K562 (cell line): ENCODE data around the gene CLN5. TPM values are rescaled to one million over a fixed set of nuclear protein-coding genes. Genes with fewer than 3 reads are reported as not detected.

Experiments
- ATAC-seq: fragments of 200-7000 bp; cut with Tn5 transposase; 3 replicates; pipeline ENCODE4 v1.9.1; 2020; ENCODE audit warnings: moderate library complexity
- BruUV-seq: library from RNA; stranded (reverse); fragments of 400-500 nt; replicated peaks from 2 replicates; lab custom pipeline; 2021; lab: Mats Ljungman, UMichigan
- CTCF ChIA-PET: fragments of 300-600 bp; formaldehyde crosslinking; extraction: SDS; loops from one replicate; lab custom pipeline; 2021; ENCODE audit warnings: low intra/inter-chr PET ratio; lab: Yijun Ruan, JAX
- POLR2A ChIA-PET: fragments of 300-600, 350-650 bp; sonication (Branson Sonifier 250); formaldehyde crosslinking; extraction: SDS; loops from one replicate; lab custom pipeline; 2021; ENCODE audit warnings: antibody characterized with exemption, inconsistent platforms; lab: Yijun Ruan, JAX
- DNase-seq, 4 experiments: peaks; one replicate each; pipeline versions ENCODE4 v3.0.0 to v3.0.0-alpha.2; 2011 to 2018; ENCODE audit warnings: low spot score in 3 of 4, mixed read lengths in 3 of 4; ENCODE audit errors: extremely low read depth in 1 of 4
- FAIRE-seq: peaks from 2 replicates; lab custom pipeline; 2011; peaks lifted over from hg19 to GRCh38; lab: Jason Lieb, UNC
- H2AFZ ChIP-seq: 2 replicates; pipeline ENCODE4 v1.6.0; 2011; ENCODE audit warnings: low read depth, low read length, control low read depth, inconsistent platforms
- H3K27ac ChIP-seq: fragments of 200-600 bp; 3 replicates; pipeline ENCODE4 v1.8.0; 2011; ENCODE audit warnings: low read depth, mild to moderate bottlenecking, control low read depth, inconsistent platforms, low read length, moderate library complexity, mixed read lengths; ENCODE audit errors: extremely low read depth
- H3K27me3 ChIP-seq, 2 experiments: fragments of 300-600 bp in 1 of 2; 2 replicates in 1 of 2; 3 replicates in 1 of 2; pipeline versions ENCODE4 v1.6.0 to v1.8.0; 2011; ENCODE audit warnings: inconsistent platforms in 2 of 2, low read length in 2 of 2, mild to moderate bottlenecking in 1 of 2, mixed read lengths in 1 of 2, moderate library complexity in 1 of 2; ENCODE audit not compliant: control insufficient read depth in 2 of 2, insufficient read depth in 2 of 2
- H3K36me3 ChIP-seq: fragments of 300-600 bp; 3 replicates; pipeline ENCODE4 v1.8.0; 2011; ENCODE audit warnings: mild to moderate bottlenecking, low read length, inconsistent platforms; ENCODE audit not compliant: control insufficient read depth, insufficient read depth
- H3K4me1 ChIP-seq, 2 experiments: fragments of 200-600 bp in 1 of 2; replicated peaks in 1 of 2; 2 replicates in 1 of 2; 3 replicates in 1 of 2; pipeline versions ENCODE4 v1.5.1 to v1.8.0; 2011; ENCODE audit warnings: inconsistent platforms in 2 of 2, low read length in 2 of 2, mild to moderate bottlenecking in 1 of 2, mixed read lengths in 1 of 2, moderate library complexity in 1 of 2; ENCODE audit not compliant: control insufficient read depth in 2 of 2, insufficient read depth in 2 of 2
- H3K4me2 ChIP-seq: 2 replicates; pipeline ENCODE4 v1.6.1; 2011; ENCODE audit warnings: low read length, control low read depth, inconsistent platforms, mixed read lengths; ENCODE audit not compliant: insufficient read depth
- H3K4me3 ChIP-seq: fragments of 200-600 bp; sonication (generic), shearing (Covaris generic); 2 replicates; pipeline ENCODE4 v1.5.1; 2016; ENCODE audit warnings: control low read depth, inconsistent platforms
- H3K79me2 ChIP-seq: fragments of 200-600 bp; 3 replicates; pipeline ENCODE4 v1.8.0; 2011; ENCODE audit warnings: low read length, inconsistent platforms; ENCODE audit not compliant: control insufficient read depth, insufficient read depth
- H3K9ac ChIP-seq, 2 experiments: 2 replicates each; pipeline versions ENCODE4 v1.6.0 to v1.6.1; 2011; ENCODE audit warnings: low read depth in 2 of 2, low read length in 2 of 2, control low read depth in 1 of 2, inconsistent platforms in 1 of 2, mild to moderate bottlenecking in 1 of 2, mixed read lengths in 1 of 2; ENCODE audit not compliant: insufficient read depth in 1 of 2
- H3K9me1 ChIP-seq: one replicate; pipeline ENCODE4 v1.6.0; 2011; ENCODE audit warnings: inconsistent platforms, mild to moderate bottlenecking, low read length, moderate library complexity; ENCODE audit not compliant: control insufficient read depth, insufficient read depth
- H3K9me3 ChIP-seq: replicated peaks from 2 replicates; pipeline ENCODE4 v1.5.1; 2011; ENCODE audit warnings: low read depth, low read length, inconsistent platforms; ENCODE audit not compliant: control insufficient read depth, insufficient read depth
- H4K20me1 ChIP-seq: replicated peaks from 2 replicates; pipeline ENCODE4 v1.6.1; 2011; ENCODE audit warnings: low read length, inconsistent platforms, mixed read lengths; ENCODE audit not compliant: control insufficient read depth, insufficient read depth
- CAMTA2 ChIP-seq: fragments of 250-450 bp; sonication (Bioruptor Pico); conservative IDR thresholded peaks from 2 replicates; pipeline ENCODE4 v1.5.1; 2022
- CCAR2 ChIP-seq: fragments of 200-400 bp; formaldehyde crosslinking; IDR thresholded peaks from 2 replicates; pipeline ENCODE4 v1.6.1; 2017; ENCODE audit warnings: mild to moderate bottlenecking, low read depth, low read length
- DMBX1 ChIP-seq: fragments of 250-450 bp; sonication (Bioruptor Pico); IDR thresholded peaks from 2 replicates; pipeline ENCODE4 v1.8.0; 2022; ENCODE audit warnings: inconsistent platforms, mild to moderate bottlenecking, moderate library complexity, borderline replicate concordance
- FOXA3 ChIP-seq, 2 experiments: fragments of 450-650 bp in 1 of 2; sonication (generic) in 1 of 2; formaldehyde crosslinking; IDR thresholded peaks in 1 of 2; conservative IDR thresholded peaks in 1 of 2; 2 replicates each; pipeline versions ENCODE4 v1.4.0 to v1.8.0; 2020 to 2022; ENCODE audit warnings: mild to moderate bottlenecking in 2 of 2, missing genetic modification reagents in 1 of 2
- GTF2E2 ChIP-seq: fragments of 200-800 bp; sonication (Bioruptor generic); IDR thresholded peaks from 2 replicates; pipeline ENCODE4 v1.6.1; 2016; ENCODE audit warnings: missing genetic modification characterization, missing compliant biosample characterization
- KAT2B ChIP-seq: IDR thresholded peaks from one replicate; pipeline ENCODE4 v1.6.1; 2012; ENCODE audit warnings: low read depth, mild to moderate bottlenecking, control low read depth, inconsistent platforms, low read length, moderate library complexity
- KDM4B ChIP-seq, 2 experiments: fragments of 450-650 bp in 1 of 2; sonication (generic) in 1 of 2; IDR thresholded peaks; 2 replicates each; pipeline ENCODE4 v1.6.1; 2016 to 2017; ENCODE audit warnings: borderline replicate concordance in 2 of 2, antibody characterized with exemption in 1 of 2, low read depth in 1 of 2, mild to moderate bottlenecking in 1 of 2
- MECOM ChIP-seq: fragments of 250-450 bp; sonication (Bioruptor Pico); IDR thresholded peaks from 2 replicates; pipeline ENCODE4 v1.8.0; 2022; ENCODE audit warnings: inconsistent platforms
- MTF1 ChIP-seq: fragments of 250-450 bp; sonication (Bioruptor Pico); IDR thresholded peaks from 2 replicates; pipeline ENCODE4 v1.9.0; 2021; ENCODE audit warnings: moderate library complexity, mild to moderate bottlenecking, inconsistent platforms, borderline replicate concordance
- POLR2AphosphoS2 ChIP-seq: IDR thresholded peaks from 2 replicates; pipeline ENCODE4 v1.6.1; 2012; ENCODE audit warnings: low read length, improper control_type of control experiment
- ZC3H8 ChIP-seq: fragments of 450-650 bp; IDR thresholded peaks from 2 replicates; pipeline ENCODE4 v1.6.1; 2017
- ZNF551 ChIP-seq: fragments of 250-450 bp; sonication (Bioruptor Pico); IDR thresholded peaks from 2 replicates; pipeline ENCODE4 v1.5.0; 2021; ENCODE audit warnings: mild to moderate bottlenecking, moderate library complexity
- ZNF561 ChIP-seq: fragments of 450-650 bp; formaldehyde crosslinking; conservative IDR thresholded peaks from 2 replicates; pipeline ENCODE4 v1.4.0; 2020; ENCODE audit warnings: mild to moderate bottlenecking, moderate library complexity
- WGBS: fragments of 100-300 bp; shearing (Covaris generic); methylation state at CpG from one replicate; pipeline ENCODE4 v1.1.6; 2016; ENCODE audit warnings: low coverage, mixed read lengths; ENCODE audit not compliant: insufficient coverage; ENCODE audit errors: missing lambda C conversion rate; 5-methylcytosine and 5-hydroxymethylcytosine counted together
- in situ Hi-C: fragments of 300-500 bp; cut with MboI; formaldehyde crosslinking; loops from 4 replicates; pipeline ENCODE4 v1.15.0; 2018; ENCODE audit warnings: inconsistent platforms, mixed read lengths
- intact Hi-C: fragments of 100-400 bp; cut with micrococcal nuclease; formaldehyde crosslinking; loops from 2 replicates; pipeline ENCODE4 v1.14.2; 2022
- polyA plus RNA-seq, 8 experiments: library from polyadenylated mRNA; depleted of rRNA in 4 of 8; stranded (reverse) in 5 of 8; unstranded in 3 of 8; fragments of >200 nt; fragmentation: Nextera tagmentation in 2 of 8; fragmentation: Illumina TruSeq in 1 of 8; extraction: Ambion mirVana in 2 of 8; extraction: Trizol in 1 of 8; gene quantifications; 2 replicates each; pipeline versions ENCODE4 v1.2.1 to v1.2.3, GENCODE V29; 2011 to 2014; ENCODE audit warnings: inconsistent platforms in 1 of 8, missing spikeins in 1 of 8
- total RNA-seq, 7 experiments: library from RNA; depleted of rRNA in 6 of 7; stranded (reverse); fragments of >200 nt in 6 of 7; fragmentation: Illumina TruSeq in 2 of 7; extraction: Trizol in 2 of 7; gene quantifications; 2 replicates each; pipeline versions ENCODE4 v1.2.1 to v1.2.3, GENCODE V29; 2011 to 2021; ENCODE audit warnings: low replicate concordance in 1 of 7
- TF ChIP-seq, protein P1 (sequence below): sonication (generic); formaldehyde crosslinking; IDR thresholded peaks from 2 replicates; pipeline ENCODE4 v1.8.0; 2022; ENCODE audit warnings: mild to moderate bottlenecking, missing genetic modification reagents
- TF ChIP-seq, protein P2 (sequence below): fragments of 250-450 bp; sonication (Bioruptor Pico); IDR thresholded peaks from 2 replicates; pipeline ENCODE4 v1.8.0; 2022; ENCODE audit warnings: inconsistent platforms, mild to moderate bottlenecking, moderate library complexity, borderline replicate concordance
- TF ChIP-seq, protein P3 (sequence below), 3 experiments: IDR thresholded peaks in 2 of 3; conservative IDR thresholded peaks in 1 of 3; 2 replicates each; pipeline ENCODE4 v1.5.1; 2011 to 2012; ENCODE audit warnings: low read length in 3 of 3, mild to moderate bottlenecking in 3 of 3, control low read depth in 2 of 3, improper control_type of control experiment in 1 of 3, inconsistent platforms in 1 of 3, low read depth in 1 of 3, mixed read lengths in 1 of 3, moderate library complexity in 1 of 3; ENCODE audit not compliant: insufficient read depth in 2 of 3
- TF ChIP-seq, protein P4 (sequence below): fragments of 250-450 bp; sonication (Bioruptor Pico); IDR thresholded peaks from 2 replicates; pipeline ENCODE4 v1.5.0; 2021

The CLN5 gene
- total and polyA plus RNA-seq, 9 of the 15 experiments (the other 6 are each of a cell fraction or from before 2014, with no cell fraction given), result 4.6 to 11.5 (median 7.2) TPM

DNA sequence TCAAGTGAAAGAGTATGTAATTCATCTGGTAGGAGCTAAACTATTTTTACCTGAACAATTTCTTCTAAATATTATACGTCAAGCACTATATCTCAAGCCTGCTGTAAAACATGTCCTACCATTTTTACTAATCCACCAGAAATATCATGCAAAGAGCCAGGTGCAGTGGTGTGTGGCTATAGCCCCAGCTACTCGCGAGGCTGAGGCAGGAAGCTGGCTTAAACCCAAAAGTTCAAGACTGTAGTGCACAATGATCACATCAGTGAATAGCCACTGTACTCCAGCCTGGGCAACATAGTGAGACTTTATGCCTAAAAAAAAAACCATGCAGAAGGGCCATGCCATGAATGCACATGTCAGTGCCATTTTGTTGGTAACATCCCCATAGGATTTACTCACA is 20.7 kb upstream of the CLN5 start:
- in situ Hi-C loops, result no loop called here
- Histone ChIP-seq H3K27me3 (peaks cover 0 to 14% of the 10 kb centered on the region in 2 experiments; a peak in 2 of 5 replicates), H4K20me1 (no peaks in the 10 kb centered on the region), H3K9me1 (no peaks in the 10 kb centered on the region), H3K4me1 (no peaks in the 10 kb centered on the region), H3K9ac (no peak overlapping the region), H3K4me3 (no peak overlapping the region), H3K27ac (no peak overlapping the region), H3K9me3 (no peaks in the 10 kb centered on the region), H3K4me2 (no peak overlapping the region), H2AFZ (no peak overlapping the region), H3K36me3 (no peaks in the 10 kb centered on the region), H3K79me2 (no peaks in the 10 kb centered on the region)
- DNase-seq (no peak), FAIRE-seq (no peak), ATAC-seq (no peak)
- 0% methylated on average over 1 of the region's 3 CpGs for WGBS
- POLR2A ChIA-PET, result no interaction called here
- intact Hi-C loops, result no loop called here
- no TSS peak for BruUV-seq
- CTCF ChIA-PET, result no interaction called here
- TF ChIP-seq ZC3H8, result no peak
- no peak for TF ChIP-seq ZNF551
- TF ChIP-seq, protein P1, sequence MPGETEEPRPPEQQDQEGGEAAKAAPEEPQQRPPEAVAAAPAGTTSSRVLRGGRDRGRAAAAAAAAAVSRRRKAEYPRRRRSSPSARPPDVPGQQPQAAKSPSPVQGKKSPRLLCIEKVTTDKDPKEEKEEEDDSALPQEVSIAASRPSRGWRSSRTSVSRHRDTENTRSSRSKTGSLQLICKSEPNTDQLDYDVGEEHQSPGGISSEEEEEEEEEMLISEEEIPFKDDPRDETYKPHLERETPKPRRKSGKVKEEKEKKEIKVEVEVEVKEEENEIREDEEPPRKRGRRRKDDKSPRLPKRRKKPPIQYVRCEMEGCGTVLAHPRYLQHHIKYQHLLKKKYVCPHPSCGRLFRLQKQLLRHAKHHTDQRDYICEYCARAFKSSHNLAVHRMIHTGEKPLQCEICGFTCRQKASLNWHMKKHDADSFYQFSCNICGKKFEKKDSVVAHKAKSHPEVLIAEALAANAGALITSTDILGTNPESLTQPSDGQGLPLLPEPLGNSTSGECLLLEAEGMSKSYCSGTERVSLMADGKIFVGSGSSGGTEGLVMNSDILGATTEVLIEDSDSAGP (CRISPR knock-in tag), result no peak
- TF ChIP-seq GTF2E2 (tag), result no peak
- TF ChIP-seq, protein P2, sequence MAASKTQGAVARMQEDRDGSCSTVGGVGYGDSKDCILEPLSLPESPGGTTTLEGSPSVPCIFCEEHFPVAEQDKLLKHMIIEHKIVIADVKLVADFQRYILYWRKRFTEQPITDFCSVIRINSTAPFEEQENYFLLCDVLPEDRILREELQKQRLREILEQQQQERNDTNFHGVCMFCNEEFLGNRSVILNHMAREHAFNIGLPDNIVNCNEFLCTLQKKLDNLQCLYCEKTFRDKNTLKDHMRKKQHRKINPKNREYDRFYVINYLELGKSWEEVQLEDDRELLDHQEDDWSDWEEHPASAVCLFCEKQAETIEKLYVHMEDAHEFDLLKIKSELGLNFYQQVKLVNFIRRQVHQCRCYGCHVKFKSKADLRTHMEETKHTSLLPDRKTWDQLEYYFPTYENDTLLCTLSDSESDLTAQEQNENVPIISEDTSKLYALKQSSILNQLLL, result no peak
- no peak for TF ChIP-seq KDM4B (IDR thresholded peaks at IDR 0.05; ENCODE audit: borderline replicate concordance in 2 of 2, low read depth in 1 of 2)
- no peak for TF ChIP-seq ZNF561 (CRISPR knock-in tag)
- TF ChIP-seq CAMTA2 (CRISPR knock-in tag), result no peak
- no peak for TF ChIP-seq MECOM
- TF ChIP-seq, protein P3, sequence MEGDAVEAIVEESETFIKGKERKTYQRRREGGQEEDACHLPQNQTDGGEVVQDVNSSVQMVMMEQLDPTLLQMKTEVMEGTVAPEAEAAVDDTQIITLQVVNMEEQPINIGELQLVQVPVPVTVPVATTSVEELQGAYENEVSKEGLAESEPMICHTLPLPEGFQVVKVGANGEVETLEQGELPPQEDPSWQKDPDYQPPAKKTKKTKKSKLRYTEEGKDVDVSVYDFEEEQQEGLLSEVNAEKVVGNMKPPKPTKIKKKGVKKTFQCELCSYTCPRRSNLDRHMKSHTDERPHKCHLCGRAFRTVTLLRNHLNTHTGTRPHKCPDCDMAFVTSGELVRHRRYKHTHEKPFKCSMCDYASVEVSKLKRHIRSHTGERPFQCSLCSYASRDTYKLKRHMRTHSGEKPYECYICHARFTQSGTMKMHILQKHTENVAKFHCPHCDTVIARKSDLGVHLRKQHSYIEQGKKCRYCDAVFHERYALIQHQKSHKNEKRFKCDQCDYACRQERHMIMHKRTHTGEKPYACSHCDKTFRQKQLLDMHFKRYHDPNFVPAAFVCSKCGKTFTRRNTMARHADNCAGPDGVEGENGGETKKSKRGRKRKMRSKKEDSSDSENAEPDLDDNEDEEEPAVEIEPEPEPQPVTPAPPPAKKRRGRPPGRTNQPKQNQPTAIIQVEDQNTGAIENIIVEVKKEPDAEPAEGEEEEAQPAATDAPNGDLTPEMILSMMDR (IDR thresholded peaks at IDR 0.05 in 2 of 3, conservative IDR thresholded peaks at IDR 0.05 in 1 of 3; ENCODE audit: insufficient read depth in 2 of 3, low read depth in 1 of 3, low read length in 3 of 3), result no peak
- TF ChIP-seq DMBX1 (CRISPR knock-in tag), result no peak
- no peak for TF ChIP-seq CCAR2
- TF ChIP-seq FOXA3 (CRISPR knock-in tag; conservative IDR thresholded peaks at IDR 0.05 in 1 of 2, IDR thresholded peaks at IDR 0.05 in 1 of 2), result no peak
- no peak for TF ChIP-seq MTF1 (CRISPR knock-in tag)
- TF ChIP-seq, protein P4, sequence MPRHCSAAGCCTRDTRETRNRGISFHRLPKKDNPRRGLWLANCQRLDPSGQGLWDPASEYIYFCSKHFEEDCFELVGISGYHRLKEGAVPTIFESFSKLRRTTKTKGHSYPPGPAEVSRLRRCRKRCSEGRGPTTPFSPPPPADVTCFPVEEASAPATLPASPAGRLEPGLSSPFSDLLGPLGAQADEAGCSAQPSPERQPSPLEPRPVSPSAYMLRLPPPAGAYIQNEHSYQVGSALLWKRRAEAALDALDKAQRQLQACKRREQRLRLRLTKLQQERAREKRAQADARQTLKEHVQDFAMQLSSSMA, result no peak
- no peak for TF ChIP-seq POLR2AphosphoS2
- no peak for TF ChIP-seq KAT2B
